Activated CD4-positive, alpha-beta T cell treated with anti-CD3 and anti-CD28 coated beads, Interleukin-2, amount 50 U/mL, for 4 hours (primary cell): ENCODE results near the gene ITGA2.

Source experiments
- DNase-seq, 2 experiments: peaks; one replicate each; pipeline ENCODE4 v3.0.0-alpha.2; 2020

Gene ITGA2

DNA sequence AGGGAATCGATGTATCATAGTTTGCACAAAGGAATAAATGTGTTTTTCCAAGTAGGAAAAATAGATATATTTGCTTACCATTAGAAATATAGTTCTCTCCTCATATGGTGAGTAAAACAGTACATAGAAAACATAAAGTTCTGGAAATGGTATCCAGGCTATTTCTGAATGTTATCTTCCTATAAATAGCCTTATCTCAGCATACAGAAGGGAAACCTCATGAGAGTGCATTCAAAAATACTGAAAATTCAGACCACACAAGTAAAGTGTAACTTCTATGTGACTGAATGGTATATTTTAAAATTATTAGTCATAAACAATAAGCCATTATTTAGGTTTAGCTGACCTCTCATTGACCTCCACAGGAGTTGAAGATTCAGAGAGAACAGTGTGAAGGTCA lies 76.9 kb downstream of the ITGA2 start:
- DNase-seq = no peak

DNA sequence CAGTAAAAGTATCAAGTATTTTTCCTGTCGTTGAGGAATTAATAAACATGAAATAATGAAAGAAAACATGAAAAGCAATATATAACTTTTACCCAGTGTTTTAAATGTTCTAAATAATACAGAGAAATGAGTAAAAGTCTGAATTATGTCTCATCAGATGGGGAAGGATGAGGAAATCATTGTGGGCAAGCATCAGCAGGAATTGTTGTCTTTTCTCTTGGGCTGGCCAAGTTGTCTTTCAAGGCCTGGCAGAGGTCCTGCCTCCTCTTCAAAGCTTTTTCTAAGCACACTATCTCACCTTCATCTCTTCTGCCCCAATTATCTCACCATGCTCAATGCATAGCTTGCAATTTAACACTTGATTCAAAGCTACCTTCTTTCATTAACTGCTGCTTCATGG lies 78.5 kb downstream of the ITGA2 start:
- DNase-seq = no peak

DNA sequence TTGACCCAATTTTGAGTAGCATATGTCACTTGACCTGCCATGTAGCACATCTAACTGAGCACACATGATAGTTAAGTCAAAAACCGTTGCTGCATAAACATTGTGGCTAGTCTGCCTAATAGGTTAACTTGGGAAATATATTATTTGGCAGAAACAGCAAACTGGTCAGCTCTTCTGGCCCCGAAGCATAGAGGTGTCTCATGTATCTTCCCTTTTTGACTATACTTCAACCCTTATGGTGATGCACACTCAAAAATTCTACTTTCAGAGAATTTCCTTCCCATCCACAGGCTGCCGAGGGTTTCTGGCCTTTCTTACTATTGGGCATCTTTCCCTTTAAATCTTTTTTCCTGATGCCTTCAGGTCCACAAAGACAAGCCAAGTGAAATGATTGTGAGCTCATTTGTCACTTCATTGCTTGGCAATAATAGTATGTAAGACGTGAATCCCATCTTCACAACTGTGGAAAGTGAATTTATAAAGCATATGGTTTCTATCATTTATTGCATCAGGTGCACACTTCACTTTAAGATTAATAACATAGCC lies 79.2 kb downstream of the ITGA2 start:
- DNase-seq = no peak

DNA sequence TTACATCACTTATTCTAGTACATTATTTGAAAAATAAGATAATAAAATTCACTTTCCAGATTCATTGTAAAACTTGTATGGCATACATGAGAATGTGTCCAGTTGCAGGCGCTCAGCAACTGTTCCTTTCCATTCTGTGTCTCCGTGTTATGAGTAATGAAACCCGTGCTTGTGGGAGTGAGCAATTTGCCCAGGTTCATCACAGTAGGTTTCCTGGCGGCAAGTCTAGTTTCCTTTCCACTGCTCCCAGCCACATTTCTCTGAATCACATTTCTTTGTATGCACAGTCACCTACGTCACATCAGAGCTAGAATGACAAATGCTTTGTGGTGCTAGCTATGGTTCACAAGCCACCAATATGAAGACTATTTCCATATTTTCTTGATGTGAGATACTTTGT lies 80.5 kb downstream of the ITGA2 start:
- peak; percentile 22 to 32 for DNase-seq

DNA sequence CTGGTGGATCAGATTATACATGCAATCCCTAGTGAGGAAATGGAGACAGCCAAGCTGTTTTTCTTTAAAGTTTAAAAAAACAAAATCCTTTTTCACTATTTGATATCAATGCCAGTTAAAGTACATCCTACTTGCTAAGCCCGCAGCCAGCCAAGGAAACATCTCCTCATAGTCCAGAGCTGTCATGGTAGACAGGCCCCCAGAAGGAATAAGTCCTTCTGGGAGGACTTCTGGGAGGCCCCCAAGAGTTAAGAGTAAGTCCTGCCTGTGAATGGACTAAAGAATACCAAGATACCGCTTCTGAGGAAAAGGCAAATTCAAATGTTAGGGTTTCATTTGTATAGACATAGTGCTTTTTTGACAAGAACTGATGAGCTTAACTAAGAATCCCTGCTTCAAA lies 82.1 kb downstream of the ITGA2 start:
- no peak for DNase-seq

DNA sequence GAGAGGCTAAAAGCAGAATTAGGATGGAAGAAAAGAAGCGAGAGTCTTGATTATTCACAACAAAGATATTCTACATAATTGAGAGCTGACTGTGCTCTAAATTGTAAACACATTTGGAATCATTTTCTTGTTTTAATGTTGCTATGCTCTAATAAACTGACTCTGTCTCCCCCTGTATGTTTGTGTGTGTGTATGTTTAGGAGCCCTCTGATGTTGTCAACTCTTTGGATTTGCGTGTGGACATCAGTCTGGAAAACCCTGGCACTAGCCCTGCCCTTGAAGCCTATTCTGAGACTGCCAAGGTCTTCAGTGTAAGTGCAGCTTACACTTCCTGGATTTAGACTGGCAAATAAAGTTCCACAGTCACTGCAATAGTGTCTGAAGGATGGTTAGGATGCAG lies 82.6 kb downstream of the ITGA2 start:
- DNase-seq = no peak

DNA sequence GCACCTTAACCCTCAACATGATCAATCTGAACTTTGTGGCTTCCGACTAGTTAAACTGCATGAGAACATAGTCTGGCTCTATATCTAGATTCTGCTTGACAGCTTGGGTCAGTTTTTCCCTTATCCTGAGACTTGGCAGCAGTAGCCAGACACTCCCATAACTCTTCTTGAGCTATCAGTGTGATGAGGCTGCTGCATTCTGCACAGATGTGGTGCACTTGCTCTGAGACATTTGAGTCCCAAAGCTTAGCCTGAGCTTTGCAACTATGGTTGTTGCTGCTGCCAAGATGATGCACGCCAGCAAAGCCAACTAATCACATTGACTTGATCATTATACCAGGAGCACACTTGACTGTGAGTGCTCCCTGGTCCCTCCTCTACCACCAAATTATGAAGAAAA lies 84.2 kb downstream of the ITGA2 start:
- DNase-seq = no peak

DNA sequence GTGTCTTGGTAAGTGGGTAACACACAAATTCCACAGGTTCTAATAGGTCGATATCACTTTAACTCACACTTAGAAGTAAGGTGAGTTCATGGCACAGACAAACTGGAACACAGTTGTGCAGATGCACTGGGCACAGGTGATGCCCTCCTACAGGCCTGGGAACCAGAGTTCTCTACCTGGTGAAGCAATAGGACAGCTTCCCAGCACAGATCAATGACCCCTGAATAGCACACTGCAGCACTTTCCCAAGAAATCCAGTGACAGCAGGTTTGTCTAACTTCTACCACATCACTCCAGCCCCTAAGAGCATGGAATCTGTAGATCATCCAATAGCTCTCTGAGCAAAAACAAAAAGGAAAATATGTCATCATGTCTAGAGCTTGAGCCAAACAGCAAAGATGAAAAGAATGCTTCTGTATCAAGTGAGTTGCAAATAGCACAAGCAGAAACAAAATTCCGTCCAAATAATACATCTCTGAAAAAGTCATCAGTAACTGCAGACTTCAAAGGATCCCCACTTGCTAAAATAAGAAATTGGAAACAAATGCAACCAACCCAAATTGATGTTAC lies 86.9 kb downstream of the ITGA2 start:
- DNase-seq = no peak

DNA sequence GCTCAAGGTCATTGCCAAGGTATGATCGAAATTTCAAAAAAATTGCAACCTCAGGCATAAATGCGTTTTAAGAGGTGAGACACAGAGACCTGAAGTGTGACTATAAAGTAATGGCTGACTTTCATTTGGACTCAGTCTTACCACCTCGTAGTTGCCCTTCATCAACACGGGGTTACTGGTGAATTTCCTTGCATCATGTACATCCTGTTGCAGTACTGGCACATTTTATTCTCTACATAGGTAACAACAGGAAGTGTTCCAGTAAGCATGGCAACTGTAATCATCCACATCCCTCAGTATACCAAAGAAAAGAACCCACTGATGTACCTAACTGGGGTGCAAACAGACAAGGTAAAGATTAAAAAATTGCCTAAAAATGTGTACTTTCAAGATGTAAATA lies 91.1 kb downstream of the ITGA2 start:
- no peak for DNase-seq

DNA sequence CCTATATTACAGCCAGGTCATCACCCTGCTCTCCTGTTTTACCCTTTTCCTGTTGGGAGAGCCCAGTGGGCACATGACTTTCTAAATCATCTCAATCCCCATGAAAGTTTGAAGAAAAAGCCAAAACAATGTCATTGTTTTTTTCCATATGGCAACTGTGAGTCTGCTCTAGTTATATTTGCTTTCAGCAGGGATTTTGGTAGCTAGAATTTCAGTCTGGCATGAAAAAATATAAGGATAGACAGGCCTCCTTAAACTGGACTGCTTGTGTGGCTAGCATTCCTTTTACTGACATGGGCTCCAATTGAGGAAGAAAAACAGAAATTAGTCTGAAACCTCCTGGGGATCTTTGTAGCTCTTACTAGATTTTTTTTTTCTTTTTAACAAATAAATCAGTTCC lies 94.8 kb downstream of the ITGA2 start:
- DNase-seq = no peak

DNA sequence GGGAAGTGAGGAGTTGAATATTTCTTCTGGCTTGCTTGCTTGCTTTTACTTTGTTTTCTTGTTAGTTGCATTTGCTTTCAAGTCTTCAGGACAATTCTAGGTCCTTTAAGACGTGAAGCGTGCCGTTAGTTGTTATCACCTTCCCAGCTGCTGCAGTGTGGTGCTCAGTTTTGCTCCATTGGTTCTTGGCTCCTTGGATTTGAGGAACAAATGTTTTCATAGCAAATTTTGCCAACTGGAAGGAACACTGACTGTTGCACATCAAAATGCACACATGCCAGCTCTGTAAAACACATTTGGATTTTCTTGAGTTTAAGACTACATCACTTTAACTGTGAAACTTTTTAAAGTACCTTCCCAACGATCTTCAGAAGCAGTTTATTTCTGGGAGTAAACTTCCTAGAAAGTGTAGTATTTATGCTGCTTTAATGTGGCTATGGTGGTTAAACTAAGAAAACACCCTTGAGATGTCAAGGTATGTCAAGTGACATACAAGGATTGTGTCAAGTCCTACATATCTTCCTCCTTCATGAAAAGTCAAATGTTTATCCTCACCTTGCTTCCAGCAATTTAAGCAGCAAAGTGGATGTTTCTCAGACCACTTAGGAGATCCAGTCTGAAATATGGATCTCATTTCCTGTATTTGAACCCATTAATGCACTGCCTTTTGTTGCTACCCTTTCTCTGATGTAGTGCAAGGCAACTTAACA lies 95.5 kb downstream of the ITGA2 start:
- no peak for DNase-seq

DNA sequence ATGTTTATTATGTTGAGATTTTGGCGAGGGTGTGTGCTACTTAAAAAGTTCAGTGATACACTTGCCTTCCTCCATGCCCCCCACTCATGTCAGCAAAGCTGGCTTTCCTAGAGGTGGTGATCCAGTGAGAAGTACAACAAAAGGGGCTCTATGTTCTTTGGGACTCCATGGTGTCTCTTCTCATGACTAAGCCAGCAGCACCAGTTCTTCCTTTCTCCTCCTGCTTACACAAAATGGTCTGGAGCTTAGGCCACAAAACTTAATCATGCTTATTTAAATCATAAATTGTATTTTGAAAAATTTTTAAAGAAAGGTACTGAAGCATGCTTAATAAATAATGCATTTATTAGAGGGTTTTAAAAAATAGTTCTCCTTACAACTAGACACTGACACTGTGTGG lies 98.0 kb downstream of the ITGA2 start:
- no peak for DNase-seq

DNA sequence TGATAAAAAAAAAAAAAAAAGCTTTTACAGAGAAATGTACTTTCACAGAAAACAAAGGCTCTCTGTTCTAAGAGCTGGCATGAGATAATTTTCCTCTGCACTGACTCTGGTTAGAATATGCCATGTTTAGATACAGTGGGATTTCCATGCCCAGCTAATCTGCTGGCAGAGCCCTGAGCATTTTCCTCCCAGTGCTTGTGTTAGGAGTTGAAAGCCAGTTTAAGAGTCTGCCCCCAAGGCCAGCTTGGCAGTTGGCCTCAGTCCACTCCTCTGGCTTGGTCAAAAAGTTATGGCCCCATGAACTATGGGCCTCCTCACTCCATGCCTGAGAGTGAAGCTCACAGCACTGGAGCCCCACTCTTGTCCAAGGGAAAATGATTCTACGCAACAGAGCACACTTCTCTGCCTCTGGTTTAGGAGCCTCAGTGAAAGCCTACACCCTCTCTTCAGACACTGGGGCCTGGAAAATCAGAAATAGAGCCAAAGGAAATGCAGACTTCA lies 98.5 kb downstream of the ITGA2 start:
- no peak for DNase-seq

DNA sequence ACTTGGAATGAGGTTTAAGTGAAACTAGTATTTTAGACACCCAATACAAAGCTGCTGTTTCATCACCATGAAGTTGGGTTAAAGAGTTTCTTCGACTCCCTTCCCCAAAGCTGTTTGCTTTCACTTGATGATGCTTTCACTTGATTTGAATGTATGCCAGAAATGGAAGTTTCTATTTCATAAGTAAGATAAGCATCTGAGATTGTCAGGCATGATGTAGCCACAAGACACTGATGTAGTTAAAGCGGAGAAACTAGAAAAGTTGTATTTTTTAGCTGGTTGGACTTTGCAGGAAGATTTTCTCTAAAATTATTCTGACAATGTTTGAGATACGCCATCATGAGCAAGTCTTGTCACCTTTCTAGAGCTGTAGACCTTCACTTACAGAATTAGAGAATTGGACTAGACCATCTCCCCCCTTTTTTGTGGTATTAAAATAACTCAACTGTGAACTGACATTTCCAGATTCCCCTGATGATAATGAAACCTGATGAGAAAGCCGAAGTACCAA lies 100.4 kb downstream of the ITGA2 start:
- DNase-seq = no peak

DNA sequence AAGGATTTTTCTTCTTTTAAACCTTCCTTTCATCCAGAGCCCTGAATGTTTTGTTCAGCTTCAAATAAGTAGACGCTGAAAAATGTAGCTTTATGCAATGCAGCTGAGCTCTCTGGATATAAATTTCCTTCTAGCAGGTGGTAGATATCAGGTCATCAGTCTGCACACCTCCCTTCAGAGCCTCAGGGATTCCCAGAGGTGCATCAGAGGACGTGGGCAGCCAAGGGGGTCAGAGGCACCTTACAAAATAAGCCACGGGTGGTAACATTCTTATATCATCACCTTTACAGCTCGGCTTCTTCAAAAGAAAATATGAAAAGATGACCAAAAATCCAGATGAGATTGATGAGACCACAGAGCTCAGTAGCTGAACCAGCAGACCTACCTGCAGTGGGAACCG lies 101.1 kb downstream of the ITGA2 start:
- DNase-seq = no peak

DNA sequence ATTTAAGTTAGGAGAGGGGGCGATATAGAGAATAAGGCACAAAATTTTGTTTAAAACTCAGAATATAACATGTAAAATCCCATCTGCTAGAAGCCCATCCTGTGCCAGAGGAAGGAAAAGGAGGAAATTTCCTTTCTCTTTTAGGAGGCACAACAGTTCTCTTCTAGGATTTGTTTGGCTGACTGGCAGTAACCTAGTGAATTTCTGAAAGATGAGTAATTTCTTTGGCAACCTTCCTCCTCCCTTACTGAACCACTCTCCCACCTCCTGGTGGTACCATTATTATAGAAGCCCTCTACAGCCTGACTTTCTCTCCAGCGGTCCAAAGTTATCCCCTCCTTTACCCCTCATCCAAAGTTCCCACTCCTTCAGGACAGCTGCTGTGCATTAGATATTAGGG lies 102.1 kb downstream of the ITGA2 start:
- DNase-seq = no peak

DNA sequence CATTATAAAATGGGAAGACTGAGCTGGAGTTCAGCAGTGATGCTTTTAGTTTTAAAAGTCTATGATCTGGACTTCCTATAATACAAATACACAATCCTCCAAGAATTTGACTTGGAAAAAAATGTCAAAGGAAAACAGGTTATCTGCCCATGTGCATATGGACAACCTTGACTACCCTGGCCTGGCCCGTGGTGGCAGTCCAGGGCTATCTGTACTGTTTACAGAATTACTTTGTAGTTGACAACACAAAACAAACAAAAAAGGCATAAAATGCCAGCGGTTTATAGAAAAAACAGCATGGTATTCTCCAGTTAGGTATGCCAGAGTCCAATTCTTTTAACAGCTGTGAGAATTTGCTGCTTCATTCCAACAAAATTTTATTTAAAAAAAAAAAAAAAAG lies 103.1 kb downstream of the ITGA2 start:
- no peak for DNase-seq

DNA sequence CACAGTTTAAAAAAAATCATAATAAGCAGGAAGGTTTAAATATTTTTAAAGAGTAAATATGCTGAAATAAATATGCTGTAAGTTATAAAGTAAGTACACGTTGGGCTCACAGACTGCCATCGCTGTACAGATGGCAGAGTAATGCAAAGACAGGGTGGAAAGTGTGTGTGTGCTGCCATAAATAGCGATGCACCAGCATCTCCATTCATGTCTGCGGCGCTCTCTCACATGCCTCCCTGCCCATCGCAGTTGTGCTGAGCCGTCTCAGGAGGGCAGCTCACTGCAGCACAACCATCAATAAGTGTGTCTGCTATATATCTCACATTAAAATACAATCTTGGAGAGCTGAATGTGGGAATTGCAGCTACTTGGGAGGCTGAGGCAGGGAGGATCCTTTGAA lies 106.1 kb downstream of the ITGA2 start:
- no peak for DNase-seq

DNA sequence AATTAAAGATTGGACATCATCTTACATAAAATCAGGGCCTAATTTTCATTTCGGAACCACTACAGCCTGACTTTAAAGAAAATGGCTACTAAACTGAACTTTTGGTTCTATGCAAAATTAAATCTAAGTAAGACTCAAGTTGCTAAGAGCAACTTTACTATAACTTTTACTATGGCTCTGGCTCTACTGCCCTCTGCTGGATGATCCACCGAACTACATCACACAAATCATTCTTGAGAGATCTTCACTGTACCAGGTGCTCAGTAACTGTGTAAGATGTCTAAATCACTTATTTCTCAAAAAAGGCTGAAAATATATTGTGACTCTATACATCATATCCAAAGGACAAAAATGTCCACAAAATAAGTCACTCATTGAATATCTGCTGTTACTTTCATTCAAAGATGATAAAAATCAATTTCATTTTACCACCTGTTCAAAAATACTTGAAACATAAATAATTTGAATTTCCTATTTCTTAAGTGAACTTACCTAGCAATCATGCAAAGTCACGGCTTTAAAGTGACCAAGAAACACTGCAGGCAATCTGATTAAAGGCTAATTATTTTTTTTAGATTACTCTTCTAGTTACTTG lies 106.9 kb downstream of the ITGA2 start:
- peak; percentile 63 to 69 for DNase-seq

DNA sequence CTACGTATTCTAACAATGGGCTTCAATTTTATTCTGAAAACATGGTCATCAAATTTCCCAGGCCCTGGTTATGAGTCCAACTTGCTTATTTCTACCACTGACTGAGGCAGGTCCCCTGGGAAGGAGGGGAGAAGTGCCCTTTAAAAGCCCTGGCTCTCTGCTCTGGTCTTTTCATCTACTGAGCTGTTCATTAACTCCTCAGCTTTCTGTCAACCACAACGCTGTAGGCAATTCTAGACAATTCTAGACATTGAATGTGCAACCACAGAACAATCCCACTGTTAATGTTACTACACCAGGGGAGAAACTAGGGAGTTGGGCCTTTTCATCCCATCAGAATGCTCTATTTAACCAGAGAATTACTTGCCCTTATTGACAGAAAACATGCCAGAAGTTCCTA lies 110.4 kb downstream of the ITGA2 start:
- no peak for DNase-seq

DNA sequence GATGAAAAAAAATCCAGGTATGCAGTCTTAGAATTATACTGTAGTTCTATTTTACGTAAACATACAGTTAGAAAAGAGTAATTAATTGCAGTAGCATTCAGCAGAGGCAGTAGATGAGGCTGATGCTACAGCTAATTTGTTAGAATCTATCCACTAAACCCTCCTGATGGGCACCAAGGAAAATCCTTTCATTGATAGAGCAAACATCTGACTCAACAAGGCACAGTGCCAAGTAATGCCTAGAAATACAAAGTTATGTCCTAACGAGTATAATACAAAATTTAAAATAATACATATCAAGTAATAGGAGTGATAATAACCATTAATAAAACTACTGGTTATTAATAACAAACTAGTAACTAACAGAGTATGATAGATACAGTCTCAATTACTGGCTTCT lies 111.5 kb downstream of the ITGA2 start:
- DNase-seq = no peak

DNA sequence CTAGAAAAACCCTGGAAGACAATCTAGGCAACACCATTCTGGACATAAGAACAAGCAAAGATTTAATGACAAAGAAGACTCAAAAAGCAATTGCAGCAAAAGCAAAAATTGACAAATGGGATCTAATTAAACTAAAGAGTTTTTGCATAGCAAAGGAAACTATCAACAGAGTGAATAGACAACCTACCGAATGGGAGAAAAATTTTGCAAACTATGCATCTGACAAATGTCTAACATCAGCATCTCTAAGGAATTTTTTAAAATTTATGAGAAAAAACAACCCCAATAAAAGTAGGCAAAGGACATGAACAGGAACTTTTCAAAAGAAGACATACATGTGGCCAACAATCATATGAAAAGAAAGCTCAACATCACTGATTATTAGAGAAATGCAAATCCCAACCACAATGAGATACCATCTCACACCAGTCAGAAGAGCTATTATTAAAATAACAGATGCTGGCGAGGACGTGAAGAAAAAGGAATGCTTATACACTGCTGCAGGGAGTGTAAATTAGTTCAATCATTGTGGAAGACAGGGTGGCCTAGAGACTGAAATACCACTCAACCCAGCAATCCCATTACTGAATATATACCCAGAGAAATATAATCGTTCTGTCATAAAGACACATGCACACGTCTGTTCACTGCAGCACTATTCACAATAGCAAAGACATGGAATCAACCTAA lies 116.6 kb downstream of the ITGA2 start:
- no peak for DNase-seq

DNA sequence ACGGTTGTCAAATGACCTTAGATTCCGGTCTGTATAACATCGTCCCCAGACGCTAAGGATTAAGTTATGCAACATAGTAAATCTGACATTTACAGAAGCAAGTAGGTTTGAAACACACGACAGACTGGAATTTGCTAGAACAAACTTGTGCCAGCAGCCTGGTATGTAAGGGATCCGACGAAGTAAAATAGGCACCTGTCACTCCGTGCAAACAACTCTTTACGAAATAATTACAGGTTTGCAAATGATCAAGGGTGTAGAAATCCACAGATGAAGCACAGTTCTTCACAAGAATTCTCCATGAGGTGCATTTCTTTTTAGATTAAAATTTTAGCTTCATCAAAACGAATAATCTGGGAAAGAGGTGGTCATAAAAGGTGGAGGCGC lies 119.9 kb downstream of the ITGA2 start:
- no peak for DNase-seq
